ENCODE measurements around the gene CDC42BPB. TPM values are rescaled to one million over a fixed set of nuclear protein-coding genes. Genes with fewer than 3 reads are reported as not detected.

The CDC42BPB gene
- total and polyA plus RNA-seq, 11 donors: 31.1 to 124 (median 68.9) TPM

DNA sequence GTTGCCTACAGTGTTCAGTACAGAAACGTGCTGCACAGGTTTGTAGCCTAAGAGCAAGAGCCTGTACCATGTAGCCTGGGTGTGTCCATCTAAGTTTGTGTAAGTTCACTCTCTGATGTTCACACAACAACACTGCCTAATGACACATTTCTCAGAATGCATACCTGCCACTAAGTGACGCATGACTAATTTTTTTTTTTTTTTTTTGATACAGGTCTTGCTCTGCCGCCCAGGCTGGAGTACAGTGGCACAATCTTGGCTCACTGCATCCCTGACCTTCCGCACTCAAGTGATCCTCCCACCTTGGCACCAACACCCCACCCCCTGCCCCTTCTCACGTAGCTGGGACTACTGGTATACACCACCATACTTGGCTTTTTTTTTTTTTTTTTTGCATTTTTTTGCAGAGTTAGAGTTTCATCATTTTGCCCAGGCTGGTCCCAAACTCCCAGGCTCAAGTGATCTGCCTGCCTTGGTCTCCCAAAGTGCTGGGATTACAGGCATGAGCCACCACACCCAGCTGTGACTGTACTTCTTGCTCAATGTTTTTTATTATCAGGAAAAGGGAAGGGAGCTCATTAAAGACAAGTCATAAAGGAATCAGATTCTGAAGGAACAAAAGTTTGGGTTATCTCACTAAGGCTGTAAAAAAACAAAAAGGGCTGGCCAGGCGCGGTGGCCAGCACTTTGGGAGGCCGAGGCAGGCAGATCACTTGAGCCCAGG lies 10.0 kb upstream of the CDC42BPB start:
- Histone ChIP-seq H3K27me3 (no peaks in the 10 kb centered on the region), H3K4me3 (no peak overlapping the region), H3K36me3 (no peaks in the 10 kb centered on the region), H3K9me3 (no peaks in the 10 kb centered on the region), H3K4me1 (peaks cover 0 to 35% (median 10%) of the 10 kb centered on the region in 12 donors), H3K27ac (peak overlapping the region in 5 of 12 donors; percentile 24 to 71 (median 46))
- no peak for TF ChIP-seq POLR2A (IDR thresholded peaks at IDR 0.05)
- TF ChIP-seq, protein P1, sequence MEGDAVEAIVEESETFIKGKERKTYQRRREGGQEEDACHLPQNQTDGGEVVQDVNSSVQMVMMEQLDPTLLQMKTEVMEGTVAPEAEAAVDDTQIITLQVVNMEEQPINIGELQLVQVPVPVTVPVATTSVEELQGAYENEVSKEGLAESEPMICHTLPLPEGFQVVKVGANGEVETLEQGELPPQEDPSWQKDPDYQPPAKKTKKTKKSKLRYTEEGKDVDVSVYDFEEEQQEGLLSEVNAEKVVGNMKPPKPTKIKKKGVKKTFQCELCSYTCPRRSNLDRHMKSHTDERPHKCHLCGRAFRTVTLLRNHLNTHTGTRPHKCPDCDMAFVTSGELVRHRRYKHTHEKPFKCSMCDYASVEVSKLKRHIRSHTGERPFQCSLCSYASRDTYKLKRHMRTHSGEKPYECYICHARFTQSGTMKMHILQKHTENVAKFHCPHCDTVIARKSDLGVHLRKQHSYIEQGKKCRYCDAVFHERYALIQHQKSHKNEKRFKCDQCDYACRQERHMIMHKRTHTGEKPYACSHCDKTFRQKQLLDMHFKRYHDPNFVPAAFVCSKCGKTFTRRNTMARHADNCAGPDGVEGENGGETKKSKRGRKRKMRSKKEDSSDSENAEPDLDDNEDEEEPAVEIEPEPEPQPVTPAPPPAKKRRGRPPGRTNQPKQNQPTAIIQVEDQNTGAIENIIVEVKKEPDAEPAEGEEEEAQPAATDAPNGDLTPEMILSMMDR (IDR thresholded peaks at IDR 0.05): no peak
- intact Hi-C loops (cut with DNase I): no loop called here
- no peak for DNase-seq
- whole genome bisulfite sequencing, 4 donors: 71 to 82% (median 78%) methylated on average over 8 of the region's 8 CpGs
- peak in 3 of 4 donors; percentile 29 to 57 (median 44) for ATAC-seq

DNA sequence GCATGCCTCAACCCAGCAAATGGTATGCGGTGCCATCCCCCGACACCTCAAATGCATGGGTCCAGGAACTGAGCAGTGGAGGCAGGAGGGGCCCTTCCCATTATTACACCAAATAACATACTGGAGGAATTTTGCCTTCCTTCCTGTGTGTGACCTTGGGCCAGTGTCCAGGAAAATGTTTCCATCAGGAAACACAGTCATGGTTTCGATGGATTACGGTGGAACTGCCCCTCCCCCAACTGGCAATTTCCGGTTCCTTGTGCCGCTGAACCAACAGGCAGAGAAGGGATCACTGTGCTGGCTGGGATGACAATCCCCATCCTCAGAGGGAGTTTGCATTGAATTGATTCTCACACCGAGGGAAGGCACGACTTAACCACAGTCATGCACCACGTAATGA lies 9.1 kb upstream of the CDC42BPB start:
- no peaks in the 10 kb centered on the region for H3K36me3 ChIP-seq
- ATAC-seq (peak; percentile 18 to 79 (median 40)), DNase-seq (peak in 4 of 5 donors; percentile 49 to 74 (median 72))
- peak overlapping the region in 5 of 12 donors; percentile 3 to 59 (median 44) for H3K27ac ChIP-seq
- H3K9me3 ChIP-seq: no peaks in the 10 kb centered on the region
- H3K27me3 ChIP-seq: no peaks in the 10 kb centered on the region
- WGBS, 4 donors: 39 to 72% (median 51%) methylated on average over 9 of the region's 9 CpGs
- no peak for TF ChIP-seq POLR2A (IDR thresholded peaks at IDR 0.05)
- TF ChIP-seq, protein P1 (IDR thresholded peaks at IDR 0.05): no peak
- peaks cover 0 to 27% (median 9%) of the 10 kb centered on the region in 12 donors for H3K4me1 ChIP-seq
- intact Hi-C loops (cut with DNase I): no loop called here
- no peak overlapping the region for H3K4me3 ChIP-seq

DNA sequence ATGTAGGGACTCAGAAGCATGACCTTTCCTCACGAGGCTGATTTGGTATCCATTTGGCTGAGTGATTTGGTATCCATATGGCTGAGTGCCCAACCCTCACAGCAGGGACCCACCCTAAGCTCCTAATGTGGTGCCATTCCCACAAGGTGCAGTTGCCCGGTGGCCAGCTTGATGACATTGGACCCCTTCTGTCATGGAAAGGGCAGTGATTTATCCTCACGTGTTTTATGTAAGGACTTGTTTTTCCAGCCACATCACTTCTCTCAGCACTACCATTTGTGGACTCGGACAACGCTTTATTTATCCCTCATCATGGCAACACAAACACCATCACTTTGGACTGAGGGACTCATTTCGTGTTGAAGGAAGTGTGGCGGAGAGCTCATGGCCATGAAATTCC lies 8.5 kb upstream of the CDC42BPB start:
- no peaks in the 10 kb centered on the region for H3K36me3 ChIP-seq
- intact Hi-C loops (cut with DNase I): no loop called here
- H3K9me3 ChIP-seq: no peaks in the 10 kb centered on the region
- TF ChIP-seq, protein P1 (IDR thresholded peaks at IDR 0.05): no peak
- TF ChIP-seq POLR2A (IDR thresholded peaks at IDR 0.05): no peak
- DNase-seq: no peak
- no peaks in the 10 kb centered on the region for H3K27me3 ChIP-seq
- H3K4me1 ChIP-seq: peaks cover 0 to 25% (median 9%) of the 10 kb centered on the region in 12 donors
- no peak for ATAC-seq
- 73 to 87% (median 76%) methylated on average over 6 to 7 of the region's 7 CpGs for WGBS, 4 donors
- H3K4me3 ChIP-seq: no peak overlapping the region
- peak overlapping the region in 3 of 12 donors; percentile 31 to 59 (median 34) for H3K27ac ChIP-seq

DNA sequence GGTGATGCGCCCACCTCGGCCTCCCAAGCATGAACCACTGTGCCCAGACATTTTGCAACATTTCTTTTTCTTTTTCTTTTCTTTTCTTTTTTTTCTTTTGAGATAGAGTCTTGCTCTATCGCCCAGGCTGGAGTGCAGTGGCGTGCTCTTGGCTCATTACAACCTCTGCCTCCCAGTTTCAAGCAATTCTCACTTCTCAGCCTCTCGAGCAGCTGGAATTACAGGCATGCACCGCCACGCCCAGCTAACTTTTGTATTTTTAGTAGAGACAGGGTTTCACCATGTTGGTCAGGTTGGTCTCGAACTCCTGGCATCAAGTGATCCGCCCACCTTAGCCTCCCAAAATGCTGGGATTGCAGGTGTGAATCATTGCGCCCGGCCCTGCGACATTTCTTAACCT lies 7.6 kb upstream of the CDC42BPB start:
- Histone ChIP-seq H3K27ac (no peak overlapping the region), H3K4me3 (no peak overlapping the region), H3K36me3 (no peaks in the 10 kb centered on the region), H3K4me1 (peaks cover 0 to 26% (median 9%) of the 10 kb centered on the region in 12 donors), H3K9me3 (no peaks in the 10 kb centered on the region), H3K27me3 (no peaks in the 10 kb centered on the region)
- intact Hi-C loops (cut with DNase I): no loop called here
- WGBS, 4 donors: 93 to 96% (median 94%) methylated on average over 12 of the region's 12 CpGs
- TF ChIP-seq, protein P1 (IDR thresholded peaks at IDR 0.05): no peak
- TF ChIP-seq POLR2A (IDR thresholded peaks at IDR 0.05): no peak
- ATAC-seq: no peak
- no peak for DNase-seq
